Measurements from ENCODE around the gene BCAM.
"Not testable (repeated sequence)": the region's sequence is repeated elsewhere in the genome, so short reads cannot be mapped to it uniquely, and the experiment has no call there.

BCAM gene

GRCh38 chr19:44848812-44849447 is 40.0 kb downstream of the BCAM start:
- no peak for DNase-seq (ENCODE audit: low spot score)

DNA sequence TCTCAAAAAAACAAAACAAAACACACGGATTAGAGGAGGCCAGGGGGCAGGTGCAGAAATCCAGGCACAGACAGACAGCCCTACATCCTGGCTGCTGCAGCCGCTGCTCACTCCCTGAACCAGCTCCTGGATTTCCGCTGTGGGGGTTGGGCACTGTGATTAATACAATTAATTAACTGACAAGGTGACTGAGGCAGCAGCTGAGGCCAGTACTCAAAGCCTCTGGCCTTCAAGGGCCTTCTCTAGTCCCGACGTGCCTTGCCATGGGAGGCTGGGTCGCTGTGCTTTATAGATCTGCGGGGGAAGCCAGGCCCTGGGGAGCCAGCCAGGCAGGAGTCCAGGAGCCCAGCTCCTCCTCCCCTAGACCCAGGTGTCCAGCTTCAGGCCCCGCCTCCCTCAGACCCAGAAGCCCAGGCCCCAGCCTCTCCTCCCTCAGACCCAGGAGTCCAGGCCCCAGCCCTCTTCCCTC is 41.8 kb downstream of the BCAM start:
- DNase-seq (ENCODE audit: low spot score) = no peak

GRCh38 chr19:44851427-44851826 is 42.5 kb downstream of the BCAM start:
- no peak for DNase-seq (ENCODE audit: low spot score)

GRCh38 chr19:44855606-44856005 is 46.7 kb downstream of the BCAM start:
- DNase-seq (ENCODE audit: low spot score) = no peak

- DNase-seq (ENCODE audit: low spot score) = no peak
Measured at GRCh38 chr19:44856421-44857083, 47.6 kb downstream of the BCAM start.

- DNase-seq (ENCODE audit: low spot score) = no peak
Measured at GRCh38 chr19:44857837-44858236, 48.9 kb downstream of the BCAM start.

DNA sequence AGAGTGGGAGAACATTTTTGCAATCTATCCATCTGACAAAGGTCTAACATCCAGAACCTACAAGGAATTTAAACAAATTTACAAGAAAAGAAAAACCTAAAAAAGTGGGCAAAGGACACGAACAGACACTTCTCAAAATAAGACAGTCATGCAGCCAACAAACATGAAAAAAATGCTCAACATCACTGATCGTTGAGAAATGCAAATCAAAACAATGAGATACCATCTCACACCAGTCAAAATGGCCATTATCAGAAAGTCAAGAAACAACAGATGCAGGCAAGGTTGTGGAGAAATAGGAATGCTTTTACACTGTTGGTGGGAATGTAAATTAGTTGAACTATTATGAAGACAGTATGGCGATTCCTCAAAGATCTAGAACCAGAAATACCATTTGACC is 52.7 kb downstream of the BCAM start:
- DNase-seq (ENCODE audit: low spot score) = not testable (repeated sequence)

DNA sequence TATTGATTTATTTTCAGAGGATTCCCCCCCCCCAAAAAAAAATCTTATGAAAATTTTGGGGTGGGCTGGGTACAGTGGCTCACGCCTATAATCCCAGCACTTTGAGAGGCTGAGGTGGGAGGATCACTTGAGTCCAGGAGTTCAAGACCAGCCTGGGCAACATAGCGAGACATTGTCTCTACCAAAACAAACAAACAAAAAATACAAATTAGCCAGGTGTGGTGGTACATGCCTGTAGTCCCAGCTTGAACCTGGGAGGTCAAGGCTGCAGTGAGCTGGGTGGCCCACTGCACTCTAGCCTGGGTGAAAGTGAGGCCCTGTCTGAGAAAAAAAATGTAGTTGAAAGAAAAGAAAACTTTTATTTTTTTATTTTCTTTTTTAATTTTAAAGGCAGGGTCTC is 55.1 kb downstream of the BCAM start:
- no peak for DNase-seq (ENCODE audit: low spot score)

- DNase-seq (ENCODE audit: low spot score) = no peak
Measured at GRCh38 chr19:44865196-44865767, 56.4 kb downstream of the BCAM start.

DNA sequence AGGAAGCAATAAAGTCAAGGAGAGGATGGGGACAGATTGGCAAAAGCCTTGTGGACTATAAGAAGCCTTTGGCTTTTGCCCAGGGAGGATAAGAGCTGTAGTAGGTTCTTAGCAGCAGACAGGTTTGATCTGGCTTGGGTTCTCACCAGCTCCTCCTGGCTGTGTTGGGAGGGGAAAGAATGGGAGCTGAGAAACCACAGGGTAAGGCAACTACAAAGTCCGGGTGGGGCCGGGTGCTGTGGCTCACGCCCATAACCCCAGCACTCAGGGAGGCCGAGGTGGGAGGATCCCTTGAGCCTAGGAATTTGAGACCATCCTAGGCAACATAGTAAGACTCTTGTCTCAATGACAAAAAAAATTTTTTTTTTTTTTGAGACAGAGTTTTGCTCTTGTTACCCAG is 57.8 kb downstream of the BCAM start:
- no peak for DNase-seq (ENCODE audit: low spot score)

DNA sequence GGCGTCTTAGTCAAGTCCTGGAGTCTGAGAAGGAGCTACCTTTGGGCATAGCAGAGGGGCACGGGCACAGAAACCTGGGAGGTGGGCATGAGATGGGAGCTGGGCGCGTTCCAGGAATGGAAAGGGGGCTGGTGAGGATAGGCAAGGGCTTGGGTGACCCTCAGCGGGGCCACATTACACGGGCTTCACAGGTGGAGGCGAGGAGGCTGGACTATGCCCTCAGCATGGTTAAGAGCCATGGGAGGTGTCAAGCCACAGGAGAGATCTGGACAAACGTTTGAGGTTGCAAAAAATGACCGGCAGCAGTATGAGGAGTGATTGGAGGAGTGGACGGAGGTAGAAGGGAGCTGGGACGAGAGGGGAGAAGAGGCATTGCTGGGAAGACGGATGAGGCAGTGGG is 58.7 kb downstream of the BCAM start:
- DNase-seq (ENCODE audit: low spot score) = no peak

GRCh38 chr19:44869733-44870470 is 61.0 kb downstream of the BCAM start:
- no peak for DNase-seq (ENCODE audit: low spot score)

Small RNA genes within 50 kb of the gene (small RNA-seq; reads per million reads assigned to genes)
- 0.03 to 0.04 reads per million in 2 experiments for gene RF00156

Measured in SK-N-DZ (cell line).